Activated CD4-positive, CD25-positive, alpha-beta regulatory T cell treated with anti-CD3 and anti-CD28 coated beads, Interleukin-2, amount 50 U/mL, for 72 hours (primary cell): ENCODE measurements around the gene CPT1A.
A peak's percentile ranks its signal among the peaks of the same experiment; 100 is the strongest.

Source experiments
- DNase-seq: peaks from one replicate; pipeline ENCODE4 v3.0.0; 2021

CPT1A gene

GRCh38 chr11:68852628-68853027, 10.9 kb upstream of the CPT1A start:
- DNase-seq: no peak

GRCh38 chr11:68848429-68848828, 6.7 kb upstream of the CPT1A start:
- no peak for DNase-seq

GRCh38 chr11:68847395-68847794, 5.7 kb upstream of the CPT1A start:
- DNase-seq: no peak

GRCh38 chr11:68845351-68846002, 3.8 kb upstream of the CPT1A start:
- DNase-seq: no peak

GRCh38 chr11:68844801-68845200, 3.1 kb upstream of the CPT1A start:
- DNase-seq: no peak

GRCh38 chr11:68844376-68844775, 2.7 kb upstream of the CPT1A start:
- no peak for DNase-seq

- DNase-seq: peak; percentile 75
Measured at GRCh38 chr11:68843703-68844312, 2.1 kb upstream of the CPT1A start.

GRCh38 chr11:68843052-68843561, 1.4 kb upstream of the CPT1A start:
- no peak for DNase-seq

- DNase-seq: no peak
Measured at GRCh38 chr11:68842427-68843051, 823 bp upstream of the CPT1A start.

- DNase-seq: peak; percentile 57
Measured at GRCh38 chr11:68840661-68841653, 759 bp downstream of the CPT1A start.

GRCh38 chr11:68839911-68840641, 1.6 kb downstream of the CPT1A start:
- DNase-seq: no peak

GRCh38 chr11:68839054-68839865, 2.5 kb downstream of the CPT1A start:
- DNase-seq: peak; percentile 93

- no peak for DNase-seq
Measured at GRCh38 chr11:68838572-68838964, 3.1 kb downstream of the CPT1A start.

GRCh38 chr11:68837583-68838571, 3.8 kb downstream of the CPT1A start:
- DNase-seq: no peak

- DNase-seq: no peak
Measured at GRCh38 chr11:68835749-68836148, 6.0 kb downstream of the CPT1A start.

- DNase-seq: no peak
Measured at GRCh38 chr11:68835328-68835727, 6.4 kb downstream of the CPT1A start.

GRCh38 chr11:68832476-68833181, 9.1 kb downstream of the CPT1A start:
- no peak for DNase-seq

GRCh38 chr11:68831124-68831523, 10.6 kb downstream of the CPT1A start:
- no peak for DNase-seq

GRCh38 chr11:68829581-68829980, 12.1 kb downstream of the CPT1A start:
- no peak for DNase-seq
